Stimulated activated CD8-positive, alpha-beta memory T cell treated with anti-CD3 and anti-CD28 coated beads, Interleukin-7, amount 100 ng/mL, for 48 hours (primary cell): ENCODE results near the gene RTN1.

Experiments
- DNase-seq, 2 donors: peaks; one replicate each; pipeline ENCODE4 v3.0.0-alpha.2; 2020; ENCODE audit warnings: low read depth in 1 of 2; ENCODE audit errors: extremely low read depth in 1 of 2

RTN1 gene

GRCh38 chr14:59632381-59632780, 238.2 kb downstream of the RTN1 start:
- DNase-seq = no peak

- no peak for DNase-seq
Observed at GRCh38 chr14:59631237-59631636, 239.3 kb downstream of the RTN1 start.

GRCh38 chr14:59630288-59630963, 240.2 kb downstream of the RTN1 start:
- DNase-seq = no peak

GRCh38 chr14:59629444-59630287, 240.9 kb downstream of the RTN1 start:
- no peak for DNase-seq

- no peak for DNase-seq
Observed at GRCh38 chr14:59627011-59627520, 243.5 kb downstream of the RTN1 start.

- no peak for DNase-seq
Observed at GRCh38 chr14:59622631-59623030, 247.9 kb downstream of the RTN1 start.

GRCh38 chr14:59619061-59619460, 251.5 kb downstream of the RTN1 start:
- DNase-seq = no peak

GRCh38 chr14:59601056-59601455, 269.5 kb downstream of the RTN1 start:
- DNase-seq = no peak

- no peak for DNase-seq
Observed at GRCh38 chr14:59600211-59600945, 270.2 kb downstream of the RTN1 start.

GRCh38 chr14:59595071-59595470, 275.5 kb downstream of the RTN1 start:
- DNase-seq = no peak

GRCh38 chr14:59591641-59592370, 278.8 kb downstream of the RTN1 start:
- no peak for DNase-seq

- no peak for DNase-seq
Observed at GRCh38 chr14:59588101-59588500, 282.5 kb downstream of the RTN1 start.

GRCh38 chr14:59585891-59586554, 284.6 kb downstream of the RTN1 start:
- DNase-seq = no peak

- no peak for DNase-seq
Observed at GRCh38 chr14:59583755-59584154, 286.8 kb downstream of the RTN1 start.

GRCh38 chr14:59582845-59583509, 287.6 kb downstream of the RTN1 start:
- no peak for DNase-seq

GRCh38 chr14:59582161-59582560, 288.4 kb downstream of the RTN1 start:
- no peak for DNase-seq

GRCh38 chr14:59580911-59581310, 289.7 kb downstream of the RTN1 start:
- DNase-seq = no peak

- DNase-seq = peak; percentile 51 to 71
Observed at GRCh38 chr14:59576332-59577294, 294.0 kb downstream of the RTN1 start, which contains the start of gene CCDC175. CCDC175 (minus strand) TSS chr14:59576812; CDS start chr14:59576775, 37 bp downstream.
